ENCODE measurements around the gene UIMC1. TPM values are rescaled to one million over a fixed set of nuclear protein-coding genes. Genes with fewer than 3 reads are reported as not detected.
A peak's percentile ranks its signal among the peaks of the same experiment; 100 is the strongest.

UIMC1 gene
- total RNA-seq, 2 experiments from 2014 or later, result 42.7 to 78.5 TPM

DNA sequence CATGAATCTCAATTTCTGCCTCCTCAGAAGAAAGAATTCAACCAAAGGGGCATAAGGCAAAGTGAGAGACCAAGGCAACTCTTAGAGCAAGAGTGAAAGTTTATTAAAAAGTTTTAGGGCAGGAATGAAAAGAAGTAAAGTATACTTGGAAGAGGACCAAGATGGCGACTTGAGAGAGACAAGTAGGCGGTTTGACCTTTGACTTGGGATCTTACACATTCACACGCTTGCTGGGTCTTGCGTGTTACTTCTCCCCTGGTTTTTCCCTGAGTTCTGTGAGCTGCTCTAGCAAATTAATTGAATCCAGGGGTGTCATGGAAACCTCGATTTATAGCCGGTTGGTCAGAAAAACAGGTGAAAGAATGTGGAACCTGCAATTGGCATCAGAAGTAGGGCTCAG is 22.9 kb upstream of the UIMC1 start:
- Histone ChIP-seq H3K4me1 (ENCODE audit: insufficient read depth, low read length, poor library complexity, severe bottlenecking) (peaks cover 8% of the 10 kb centered on the region), H4K20me1 (ENCODE audit: insufficient read depth, low read length) (no peaks in the 10 kb centered on the region), H3K9me3 (ENCODE audit: low read length) (no peaks in the 10 kb centered on the region; the same call in 1 of the 2 replicates), H3K4me2 (ENCODE audit: low read length) (no peak overlapping the region), H3K36me3 (ENCODE audit: insufficient read depth, low read length) (peaks cover 72% of the 10 kb centered on the region), H3K9me2 (ENCODE audit: insufficient read depth, low read length) (no peaks in the 10 kb centered on the region), H3K4me3 (ENCODE audit: low read depth, low read length, poor library complexity, severe bottlenecking) (no peak overlapping the region), H2AFZ (ENCODE audit: low read length) (no peak overlapping the region), H3K79me2 (ENCODE audit: insufficient read depth, low read depth, low read length) (peaks cover 35% of the 10 kb centered on the region; the same call in 1 of the 2 replicates), H3K27ac (ENCODE audit: low read depth, low read length, poor library complexity, severe bottlenecking) (no peak overlapping the region)
- DNase-seq (ENCODE audit: low spot score), result no peak
- POLR2A ChIA-PET, result interaction anchor here (0.5 kb wide), 1 partner anchor 16 kb away, joined by 5 read pairs; no protein-coding TSS in a partner anchor
- no TSS peak for BruUV-seq (replicated peaks)
- TF ChIP-seq EZH2phosphoT487 (IDR thresholded peaks at IDR 0.05; ENCODE audit: borderline replicate concordance, low read depth, low read length), result no peak
- TF ChIP-seq, protein P1, sequence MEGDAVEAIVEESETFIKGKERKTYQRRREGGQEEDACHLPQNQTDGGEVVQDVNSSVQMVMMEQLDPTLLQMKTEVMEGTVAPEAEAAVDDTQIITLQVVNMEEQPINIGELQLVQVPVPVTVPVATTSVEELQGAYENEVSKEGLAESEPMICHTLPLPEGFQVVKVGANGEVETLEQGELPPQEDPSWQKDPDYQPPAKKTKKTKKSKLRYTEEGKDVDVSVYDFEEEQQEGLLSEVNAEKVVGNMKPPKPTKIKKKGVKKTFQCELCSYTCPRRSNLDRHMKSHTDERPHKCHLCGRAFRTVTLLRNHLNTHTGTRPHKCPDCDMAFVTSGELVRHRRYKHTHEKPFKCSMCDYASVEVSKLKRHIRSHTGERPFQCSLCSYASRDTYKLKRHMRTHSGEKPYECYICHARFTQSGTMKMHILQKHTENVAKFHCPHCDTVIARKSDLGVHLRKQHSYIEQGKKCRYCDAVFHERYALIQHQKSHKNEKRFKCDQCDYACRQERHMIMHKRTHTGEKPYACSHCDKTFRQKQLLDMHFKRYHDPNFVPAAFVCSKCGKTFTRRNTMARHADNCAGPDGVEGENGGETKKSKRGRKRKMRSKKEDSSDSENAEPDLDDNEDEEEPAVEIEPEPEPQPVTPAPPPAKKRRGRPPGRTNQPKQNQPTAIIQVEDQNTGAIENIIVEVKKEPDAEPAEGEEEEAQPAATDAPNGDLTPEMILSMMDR (conservative IDR thresholded peaks at IDR 0.05; ENCODE audit: low read length), result no peak
- intact Hi-C loops (cut with micrococcal nuclease; ENCODE audit: unreplicated experiment), result no loop called here
- CTCF ChIA-PET (ENCODE audit: unreplicated experiment), result no interaction called here

DNA sequence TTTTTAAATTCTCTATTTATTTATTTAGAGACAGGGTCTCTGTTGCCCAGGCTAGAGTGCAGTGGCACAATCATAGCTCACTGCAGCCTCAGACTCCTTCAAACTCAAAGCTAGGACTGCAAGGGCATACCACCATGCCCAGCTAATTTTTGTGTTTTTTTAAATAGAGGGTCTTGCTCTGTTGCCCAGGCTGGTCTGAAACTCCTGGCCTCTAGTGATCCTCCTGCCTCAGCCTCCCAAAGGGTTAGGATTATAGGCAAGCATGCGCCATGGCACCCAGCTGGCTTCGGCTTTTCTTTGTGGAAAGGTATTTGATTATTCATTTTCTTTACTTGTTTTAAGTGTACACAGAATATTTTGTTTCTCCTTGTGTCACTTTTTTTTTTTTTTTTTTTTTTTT is 21.1 kb upstream of the UIMC1 start:
- Histone ChIP-seq H3K36me3 (ENCODE audit: insufficient read depth, low read length) (peaks cover 61% of the 10 kb centered on the region), H4K20me1 (ENCODE audit: insufficient read depth, low read length) (no peaks in the 10 kb centered on the region), H3K79me2 (ENCODE audit: insufficient read depth, low read depth, low read length) (peaks cover 42% of the 10 kb centered on the region; the same call in 1 of the 2 replicates), H3K4me3 (ENCODE audit: low read depth, low read length, poor library complexity, severe bottlenecking) (no peak overlapping the region), H3K4me1 (ENCODE audit: insufficient read depth, low read length, poor library complexity, severe bottlenecking) (peaks cover 17% of the 10 kb centered on the region), H3K4me2 (ENCODE audit: low read length) (no peak overlapping the region), H2AFZ (ENCODE audit: low read length) (no peak overlapping the region), H3K9me2 (ENCODE audit: insufficient read depth, low read length) (no peaks in the 10 kb centered on the region), H3K27ac (ENCODE audit: low read depth, low read length, poor library complexity, severe bottlenecking) (no peak overlapping the region), H3K9me3 (ENCODE audit: low read length) (no peaks in the 10 kb centered on the region; the same call in 1 of the 2 replicates)
- no TSS peak for BruUV-seq (replicated peaks)
- DNase-seq (ENCODE audit: low spot score), result no peak
- ChIA-PET POLR2A (interaction anchor here (0.6 to 1.0 kb wide), 2 partner anchors 16 to 298 kb away, joined by 3 read pairs; no protein-coding TSS in a partner anchor), CTCF (ENCODE audit: unreplicated experiment) (no interaction called here)
- TF ChIP-seq, protein P1 (conservative IDR thresholded peaks at IDR 0.05; ENCODE audit: low read length), result no peak
- no peak for TF ChIP-seq EZH2phosphoT487 (IDR thresholded peaks at IDR 0.05; ENCODE audit: borderline replicate concordance, low read depth, low read length)
- intact Hi-C loops (cut with micrococcal nuclease; ENCODE audit: unreplicated experiment), result no loop called here

DNA sequence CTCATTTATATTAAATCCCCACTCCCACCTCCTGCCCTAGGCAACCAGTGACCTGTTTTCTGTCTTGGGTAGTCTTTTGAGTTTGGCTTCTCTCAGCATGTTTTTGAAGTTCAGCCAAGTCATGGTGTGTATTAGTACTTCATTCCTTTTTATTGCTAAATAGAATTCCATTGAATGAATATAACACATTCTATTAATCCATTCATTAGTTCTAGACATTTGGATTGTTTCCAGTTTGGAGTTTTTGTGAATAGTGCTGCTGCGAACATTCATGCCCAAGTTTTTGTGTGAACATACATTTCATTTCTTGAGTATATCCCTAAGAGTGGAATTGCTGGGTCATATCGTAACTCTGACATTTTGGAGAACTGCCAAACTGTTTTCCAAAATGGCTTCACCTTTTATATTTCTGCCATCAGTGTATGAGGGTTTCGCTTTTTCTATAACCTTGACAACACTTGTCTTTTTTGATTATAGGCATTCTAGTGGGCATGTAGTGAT is 18.6 kb upstream of the UIMC1 start:
- Histone ChIP-seq H3K36me3 (ENCODE audit: insufficient read depth, low read length) (peaks cover 42% of the 10 kb centered on the region), H3K4me3 (ENCODE audit: low read depth, low read length, poor library complexity, severe bottlenecking) (no peak overlapping the region), H4K20me1 (ENCODE audit: insufficient read depth, low read length) (no peaks in the 10 kb centered on the region), H3K4me2 (ENCODE audit: low read length) (peak overlapping the region; percentile 45), H3K9me2 (ENCODE audit: insufficient read depth, low read length) (no peaks in the 10 kb centered on the region), H2AFZ (ENCODE audit: low read length) (no peak overlapping the region), H3K4me1 (ENCODE audit: insufficient read depth, low read length, poor library complexity, severe bottlenecking) (peaks cover 30% of the 10 kb centered on the region), H3K79me2 (ENCODE audit: insufficient read depth, low read depth, low read length) (peaks cover 42% of the 10 kb centered on the region; the same call in 1 of the 2 replicates), H3K9me3 (ENCODE audit: low read length) (no peaks in the 10 kb centered on the region), H3K27ac (ENCODE audit: low read depth, low read length, poor library complexity, severe bottlenecking) (no peak overlapping the region)
- no peak for TF ChIP-seq EZH2phosphoT487 (IDR thresholded peaks at IDR 0.05; ENCODE audit: borderline replicate concordance, low read depth, low read length)
- TF ChIP-seq, protein P1 (conservative IDR thresholded peaks at IDR 0.05; ENCODE audit: low read length), result no peak
- CTCF ChIA-PET (ENCODE audit: unreplicated experiment), result no interaction called here
- BruUV-seq (replicated peaks), result no TSS peak
- POLR2A ChIA-PET, result interaction anchor here (0.6 to 0.9 kb wide), 2 partner anchors 18 to 129 kb away, joined by 3 to 4 read pairs; no protein-coding TSS in a partner anchor
- no peak for DNase-seq (ENCODE audit: low spot score)
- intact Hi-C loops (cut with micrococcal nuclease; ENCODE audit: unreplicated experiment), result no loop called here
